ENCODE results near the gene FANCL.

GRCh38 chr2:58283931-58284330, 42.8 kb upstream of the FANCL start:
- TF ChIP-seq CTCF (IDR thresholded peaks at IDR 0.05) = no peak
- TF ChIP-seq POLR2A (IDR thresholded peaks at IDR 0.05) = no peak
- TF ChIP-seq POLR2AphosphoS5 (IDR thresholded peaks at IDR 0.05) = no peak
